ENCODE measurements around the gene TMTC1. TPM values are rescaled to one million over a fixed set of nuclear protein-coding genes. Genes with fewer than 3 reads are reported as not detected.

Gene TMTC1
- total and polyA plus RNA-seq, 2 experiments from 2014 or later = 4.8 to 24.3 TPM

DNA sequence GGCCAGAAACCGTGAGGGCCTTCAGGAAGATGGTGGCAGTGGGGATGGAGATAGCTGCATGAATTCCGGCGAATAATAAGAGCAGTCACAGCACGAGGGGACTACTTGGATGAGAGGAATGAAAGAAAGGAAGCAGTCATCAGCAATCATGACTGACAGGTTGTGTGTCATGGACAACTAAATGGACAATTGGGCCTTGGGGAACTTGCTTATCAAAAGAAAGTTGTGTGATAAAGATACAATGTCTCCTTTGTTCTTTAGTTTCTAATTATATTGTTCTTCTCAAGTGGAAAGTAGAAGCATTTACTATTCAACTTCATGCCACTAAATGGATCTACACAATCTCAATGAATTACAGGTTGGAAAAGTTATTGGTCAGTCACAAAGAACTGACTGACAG lies 130.5 kb downstream of the TMTC1 start (continued):
- TF ChIP-seq ZNF462 (CRISPR knock-in tag; IDR thresholded peaks at IDR 0.05) (no peak), CREB1 (CRISPR knock-in tag; IDR thresholded peaks at IDR 0.05; ENCODE audit: low read depth) (no peak), EZH2 (IDR thresholded peaks at IDR 0.05; ENCODE audit: low read depth, unreplicated experiment) (no peak)

GRCh38 chr12:29650371-29650770 lies 133.4 kb downstream of the TMTC1 start:
- no peaks in the 10 kb centered on the region for H3K9me2 ChIP-seq (ENCODE audit: insufficient read depth)

More at GRCh38 chr12:29650371-29650770, 133.4 kb downstream of the TMTC1 start:
- Mint-ChIP-seq H3K9me3 (no peaks in the 10 kb centered on the region), H3K27ac (no peak overlapping the region), H3K4me1 (no peaks in the 10 kb centered on the region), H3K36me3 (ENCODE audit: low read depth) (peaks cover 3% of the 10 kb centered on the region; the same call in 2 of the 3 replicates), H3K4me3 (no peak overlapping the region), H3K27me3 (ENCODE audit: insufficient read depth, low read depth, poor library complexity) (no peaks in the 10 kb centered on the region)
- H3K79me2 ChIP-seq (replicated peaks; ENCODE audit: insufficient read depth) = no peaks in the 10 kb centered on the region
- no peak overlapping the region for H3K27ac ChIP-seq (ENCODE audit: low read depth)
- no peak overlapping the region for H3K4me3 ChIP-seq
- H3K36me3 ChIP-seq (ENCODE audit: insufficient read depth) = no peaks in the 10 kb centered on the region
- ATAC-seq (no peak), DNase-seq (ENCODE audit: low spot score) (no peak)
- no peak overlapping the region for H3K4me2 ChIP-seq
- TF ChIP-seq STAT1 (IDR thresholded peaks at IDR 0.05; ENCODE audit: unreplicated experiment) (no peak), ZNF331 (CRISPR knock-in tag; IDR thresholded peaks at IDR 0.05; ENCODE audit: low read depth) (no peak), CTCF (conservative IDR thresholded peaks at IDR 0.05; ENCODE audit: low read depth in 2 of 2) (no peak), NANOG (IDR thresholded peaks at IDR 0.05; ENCODE audit: borderline replicate concordance) (no peak), REST (IDR thresholded peaks at IDR 0.05; ENCODE audit: unreplicated experiment) (no peak), POLR2AphosphoS5 (IDR thresholded peaks at IDR 0.05; ENCODE audit: low read depth) (no peak), JUNB (IDR thresholded peaks at IDR 0.05; ENCODE audit: unreplicated experiment) (no peak), ZNF114 (CRISPR knock-in tag; IDR thresholded peaks at IDR 0.05) (no peak), EZH2 (IDR thresholded peaks at IDR 0.05; ENCODE audit: low read depth, unreplicated experiment) (no peak), CREB1 (CRISPR knock-in tag; IDR thresholded peaks at IDR 0.05; ENCODE audit: low read depth) (no peak), EZH2phosphoT487 (IDR thresholded peaks at IDR 0.05; ENCODE audit: unreplicated experiment) (no peak)
- TF ChIP-seq, protein P1, sequence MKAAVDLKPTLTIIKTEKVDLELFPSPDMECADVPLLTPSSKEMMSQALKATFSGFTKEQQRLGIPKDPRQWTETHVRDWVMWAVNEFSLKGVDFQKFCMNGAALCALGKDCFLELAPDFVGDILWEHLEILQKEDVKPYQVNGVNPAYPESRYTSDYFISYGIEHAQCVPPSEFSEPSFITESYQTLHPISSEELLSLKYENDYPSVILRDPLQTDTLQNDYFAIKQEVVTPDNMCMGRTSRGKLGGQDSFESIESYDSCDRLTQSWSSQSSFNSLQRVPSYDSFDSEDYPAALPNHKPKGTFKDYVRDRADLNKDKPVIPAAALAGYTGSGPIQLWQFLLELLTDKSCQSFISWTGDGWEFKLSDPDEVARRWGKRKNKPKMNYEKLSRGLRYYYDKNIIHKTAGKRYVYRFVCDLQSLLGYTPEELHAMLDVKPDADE (IDR thresholded peaks at IDR 0.05) = no peak
- no peaks in the 10 kb centered on the region for H3K27me3 ChIP-seq (ENCODE audit: insufficient read depth)
- no peaks in the 10 kb centered on the region for H3F3A ChIP-seq (replicated peaks; ENCODE audit: low read depth)
- no peaks in the 10 kb centered on the region; the same call in 1 of the 2 replicates for H4K20me1 ChIP-seq (replicated peaks; ENCODE audit: insufficient read depth)
- no peaks in the 10 kb centered on the region for H3K4me1 ChIP-seq (ENCODE audit: insufficient read depth)
- H2AFZ ChIP-seq = no peak overlapping the region
